WI38 (cell line): ENCODE measurements around the gene MRPL57.

ENCODE experiments used
- H3K4me3 ChIP-seq: 2 replicates; pipeline ENCODE4 v1.5.1; 2011; ENCODE audit warnings: low read depth, mild to moderate bottlenecking, control low read depth, low read length
- CTCF ChIP-seq: IDR thresholded peaks from 2 replicates; pipeline ENCODE4 v1.5.1; 2012; ENCODE audit warnings: low read depth, mild to moderate bottlenecking, control low read depth, low read length

The MRPL57 gene

GRCh38 chr13:21221268-21221667 lies 44.8 kb downstream of the MRPL57 start:
- no peak for TF ChIP-seq CTCF

GRCh38 chr13:21225082-21225481 lies 48.6 kb downstream of the MRPL57 start:
- H3K4me3 ChIP-seq: no peak overlapping the region
- TF ChIP-seq CTCF: no peak

More at GRCh38 chr13:21221268-21221667, 44.8 kb downstream of the MRPL57 start:
- no peak overlapping the region for H3K4me3 ChIP-seq

GRCh38 chr13:21225841-21226581 lies 49.6 kb downstream of the MRPL57 start:
- H3K4me3 ChIP-seq: no peak overlapping the region
- no peak for TF ChIP-seq CTCF

- no peak overlapping the region for H3K4me3 ChIP-seq
- TF ChIP-seq CTCF: no peak
These were observed 51.5 kb downstream of the MRPL57 start for GRCh38 chr13:21227917-21228316.
